ENCODE results near the gene PTRH2. TPM values are rescaled to one million over a fixed set of nuclear protein-coding genes. Genes with fewer than 3 reads are reported as not detected.

PTRH2 gene
- total RNA-seq, 1 donor from 2014 or later, result 29.9 TPM

GRCh38 chr17:59699786-59700185, 7.4 kb downstream of the PTRH2 start:
- Mint-ChIP-seq H3K36me3 (ENCODE audit: low read depth) (peaks cover 81% of the 10 kb centered on the region), H3K4me3 (no peak overlapping the region), H3K27me3 (no peaks in the 10 kb centered on the region), H3K9me3 (no peaks in the 10 kb centered on the region), H3K4me1 (peaks cover 42% of the 10 kb centered on the region), H3K27ac (no peak overlapping the region)
- DNase-seq (no peak), ATAC-seq (ENCODE audit: low read depth) (no peak)
- ChIA-PET POLR2A (no interaction called here), CTCF (interaction anchor here (0.6 to 0.7 kb wide), 2 partner anchors 160 to 210 kb away, joined by 3 read pairs; no protein-coding TSS in a partner anchor)
- TF ChIP-seq CTCF (IDR thresholded peaks at IDR 0.05), result no peak
- intact Hi-C loops (cut with micrococcal nuclease), result no loop called here

GRCh38 chr17:59699218-59699617, 8.0 kb downstream of the PTRH2 start:
- DNase-seq (no peak), ATAC-seq (ENCODE audit: low read depth) (no peak)
- peaks cover 85% of the 10 kb centered on the region for H3K36me3 Mint-ChIP-seq (ENCODE audit: low read depth)
- TF ChIP-seq CTCF (IDR thresholded peaks at IDR 0.05), result no peak
- H3K4me1 Mint-ChIP-seq, result peaks cover 37% of the 10 kb centered on the region
- no peaks in the 10 kb centered on the region for H3K27me3 Mint-ChIP-seq
- no peaks in the 10 kb centered on the region for H3K9me3 Mint-ChIP-seq
- intact Hi-C loops (cut with micrococcal nuclease), result no loop called here
- CTCF ChIA-PET, result interaction anchor here (0.6 kb wide), 1 partner anchor 211 kb away, joined by 3 read pairs; no protein-coding TSS in a partner anchor
- POLR2A ChIA-PET, result interaction anchor here (1.0 kb wide), 1 partner anchor 8 kb away, joined by 3 read pairs; the partner anchor contains the start of genes PTRH2 and VMP1
- no peak overlapping the region for H3K4me3 Mint-ChIP-seq
- no peak overlapping the region for H3K27ac Mint-ChIP-seq

GRCh38 chr17:59698143-59698542, 9.1 kb downstream of the PTRH2 start:
- Mint-ChIP-seq H3K4me1 (peaks cover 31% of the 10 kb centered on the region), H3K4me3 (no peak overlapping the region), H3K27ac (peak overlapping the region; percentile 4), H3K36me3 (ENCODE audit: low read depth) (peaks cover 91% of the 10 kb centered on the region), H3K9me3 (no peaks in the 10 kb centered on the region), H3K27me3 (no peaks in the 10 kb centered on the region)
- ATAC-seq (ENCODE audit: low read depth) (no peak), DNase-seq (no peak)
- ChIA-PET POLR2A (interaction anchor here (0.5 to 1.0 kb wide), 2 partner anchors 9 to 79 kb away, joined by 3 read pairs; partner anchors contain the start of genes PTRH2 and VMP1), CTCF (no interaction called here)
- intact Hi-C loops (cut with micrococcal nuclease), result no loop called here
- TF ChIP-seq CTCF (IDR thresholded peaks at IDR 0.05), result no peak

- no peak for TF ChIP-seq CTCF (IDR thresholded peaks at IDR 0.05)
- ChIA-PET POLR2A (interaction anchor here (0.9 kb wide), 1 partner anchor 10 kb away, joined by 3 read pairs; the partner anchor contains the start of gene PTRH2), CTCF (no interaction called here)
- no peak overlapping the region for H3K4me3 Mint-ChIP-seq
- no peaks in the 10 kb centered on the region for H3K9me3 Mint-ChIP-seq
- peak overlapping the region; percentile 16 for H3K27ac Mint-ChIP-seq
- peaks cover 23% of the 10 kb centered on the region for H3K4me1 Mint-ChIP-seq
- no peaks in the 10 kb centered on the region for H3K27me3 Mint-ChIP-seq
- no peak for DNase-seq
- peaks cover 91% of the 10 kb centered on the region for H3K36me3 Mint-ChIP-seq (ENCODE audit: low read depth)
- intact Hi-C loops (cut with micrococcal nuclease), result loop anchor here (1.0 kb wide), 1 partner anchor 11 kb away; the partner anchor contains the start of genes PTRH2 and VMP1
- ATAC-seq (ENCODE audit: low read depth), result no peak
Measured at GRCh38 chr17:59696682-59697277, 10.4 kb downstream of the PTRH2 start.

GRCh38 chr17:59695945-59696681, 11.1 kb downstream of the PTRH2 start:
- intact Hi-C loops (cut with micrococcal nuclease), result loop anchor here (1.0 kb wide), 1 partner anchor 11 kb away; the partner anchor contains the start of genes PTRH2 and VMP1
- Mint-ChIP-seq H3K27me3 (no peaks in the 10 kb centered on the region), H3K4me3 (no peak overlapping the region), H3K27ac (peak overlapping the region; percentile 16), H3K9me3 (no peaks in the 10 kb centered on the region), H3K4me1 (peaks cover 23% of the 10 kb centered on the region), H3K36me3 (ENCODE audit: low read depth) (peaks cover 90% of the 10 kb centered on the region)
- POLR2A ChIA-PET, result interaction anchor here (1.2 kb wide), 1 partner anchor 25 kb away, joined by 3 read pairs; no protein-coding TSS in a partner anchor
- no peak for TF ChIP-seq CTCF (IDR thresholded peaks at IDR 0.05)
- ATAC-seq (ENCODE audit: low read depth) (no peak), DNase-seq (no peak)
- CTCF ChIA-PET, result no interaction called here
